ENCODE data around the gene RMRP.

The RMRP gene

GRCh38 chr9:35657546-35658136 lies at the start of gene RMRP:
RMRP (minus strand) TSS chr9:35658019.
- peak; percentile 99 for DNase-seq (ENCODE audit: low read depth)

- no peak for DNase-seq (ENCODE audit: low read depth)
Measured at GRCh38 chr9:35706951-35707350, 49.1 kb upstream of the RMRP start.

GRCh38 chr9:35705836-35706430 lies 48.1 kb upstream of the RMRP start:
- no peak for DNase-seq (ENCODE audit: low read depth)

GRCh38 chr9:35705372-35705771 lies 47.6 kb upstream of the RMRP start:
- no peak for DNase-seq (ENCODE audit: low read depth)

- DNase-seq (ENCODE audit: low read depth) = no peak
Measured at GRCh38 chr9:35703906-35704672, 46.3 kb upstream of the RMRP start.

GRCh38 chr9:35702696-35703095 lies 44.9 kb upstream of the RMRP start:
- DNase-seq (ENCODE audit: low read depth) = no peak

GRCh38 chr9:35700942-35701341 lies 43.1 kb upstream of the RMRP start:
- no peak for DNase-seq (ENCODE audit: low read depth)

- no peak for DNase-seq (ENCODE audit: low read depth)
Measured at GRCh38 chr9:35700031-35700430, 42.2 kb upstream of the RMRP start.

- no peak for DNase-seq (ENCODE audit: low read depth)
Measured at GRCh38 chr9:35698231-35698630, 40.4 kb upstream of the RMRP start.

- DNase-seq (ENCODE audit: low read depth) = no peak
Measured at GRCh38 chr9:35697486-35697885, 39.7 kb upstream of the RMRP start.

GRCh38 chr9:35696520-35697215 lies 38.8 kb upstream of the RMRP start:
- no peak for DNase-seq (ENCODE audit: low read depth)

GRCh38 chr9:35695943-35696401 lies 38.2 kb upstream of the RMRP start:
- no peak for DNase-seq (ENCODE audit: low read depth)

GRCh38 chr9:35691757-35692301 lies 34.0 kb upstream of the RMRP start:
- no peak for DNase-seq (ENCODE audit: low read depth)

GRCh38 chr9:35691334-35691650 lies 33.5 kb upstream of the RMRP start:
- DNase-seq (ENCODE audit: low read depth) = no peak

GRCh38 chr9:35690614-35691333 lies 33.0 kb upstream of the RMRP start:
- DNase-seq (ENCODE audit: low read depth) = no peak

GRCh38 chr9:35690294-35690613 lies 32.4 kb upstream of the RMRP start:
- no peak for DNase-seq (ENCODE audit: low read depth)

- DNase-seq (ENCODE audit: low read depth) = no peak
Measured at GRCh38 chr9:35689542-35690293, 31.9 kb upstream of the RMRP start, which contains the start of gene TPM2. TPM2 (minus strand) TSS chr9:35689925; CDS start chr9:35689817, 108 bp downstream.

- DNase-seq (ENCODE audit: low read depth) = peak; percentile 75
Measured at GRCh38 chr9:35688558-35689541, 31.0 kb upstream of the RMRP start.

- DNase-seq (ENCODE audit: low read depth) = no peak
Measured at GRCh38 chr9:35687972-35688557, 30.2 kb upstream of the RMRP start.

- no peak for DNase-seq (ENCODE audit: low read depth)
Measured at GRCh38 chr9:35687306-35687705, 29.5 kb upstream of the RMRP start.

Data from HS-5 (cell line).